CD4-positive, alpha-beta T cell (primary cell): Measurements from ENCODE around the gene NET1. TPM values are rescaled to one million over a fixed set of nuclear protein-coding genes. Genes with fewer than 3 reads are reported as not detected.

ENCODE experiments used
- ATAC-seq: fragments of 200-7000 bp; cut with Tn5 transposase; one replicate; pipeline ENCODE4 v1.10.0; 2022; ENCODE audit warnings: mild to moderate bottlenecking; ENCODE audit not compliant: poor library complexity
- CTCF ChIA-PET: fragments of 350-600 bp; sonication (Branson Sonifier 250); formaldehyde crosslinking; loops from one replicate; lab custom pipeline; 2021; ENCODE audit warnings: antibody characterized with exemption, inconsistent platforms; lab: Charles Lee
- POLR2A ChIA-PET: fragments of 350-600 bp; sonication (Branson Sonifier 250); formaldehyde crosslinking; loops from one replicate; lab custom pipeline; 2021; ENCODE audit warnings: antibody characterized with exemption, inconsistent platforms; lab: Charles Lee
- DNase-seq, 14 experiments: peaks; one replicate each; pipeline ENCODE4 v3.0.0-alpha.2; 2013 to 2020; ENCODE audit warnings: mixed read lengths in 2 of 14
- H3K27ac ChIP-seq, 2 donors: one replicate each; pipeline versions ENCODE4 v1.5.1 to v1.7.0; 2013; ENCODE audit warnings: low read length in 2 of 2, low read depth in 1 of 2, mild to moderate bottlenecking in 1 of 2
- H3K27me3 ChIP-seq, 2 experiments: 1 replicate in 1 of 2; 2 replicates in 1 of 2; pipeline versions ENCODE4 v1.6.1 to v1.7.0; 2013; ENCODE audit warnings: low read length in 2 of 2, control low read depth in 1 of 2, mild to moderate bottlenecking in 1 of 2, moderate library complexity in 1 of 2; ENCODE audit not compliant: insufficient read depth in 2 of 2, control insufficient read depth in 1 of 2
- H3K36me3 ChIP-seq: one replicate; pipeline ENCODE4 v1.6.1; 2013; ENCODE audit warnings: low read length, control low read depth; ENCODE audit not compliant: insufficient read depth
- H3K4me1 ChIP-seq: one replicate; pipeline ENCODE4 v1.6.1; 2013; ENCODE audit warnings: low read length, control low read depth; ENCODE audit not compliant: insufficient read depth
- H3K4me3 ChIP-seq: one replicate; pipeline ENCODE4 v1.5.1; 2013; ENCODE audit warnings: mild to moderate bottlenecking, low read length, moderate library complexity
- H3K9me3 ChIP-seq, 2 experiments: 1 replicate in 1 of 2; 2 replicates in 1 of 2; pipeline versions ENCODE4 v1.6.1 to v1.7.0; 2013; ENCODE audit warnings: low read length in 2 of 2, mild to moderate bottlenecking in 2 of 2, control low read depth in 1 of 2, moderate library complexity in 1 of 2; ENCODE audit not compliant: control insufficient read depth in 1 of 2, insufficient read depth in 1 of 2
- H3K27ac Mint-ChIP-seq: one replicate; pipeline ENCODE4 v1.8.0; 2020; ENCODE audit warnings: mixed read lengths
- H3K27me3 Mint-ChIP-seq: one replicate; pipeline ENCODE4 v1.8.0; 2021; ENCODE audit warnings: mixed read lengths
- H3K36me3 Mint-ChIP-seq: one replicate; pipeline ENCODE4 v1.8.0; 2021; ENCODE audit warnings: low read depth, mixed read lengths
- H3K4me1 Mint-ChIP-seq: one replicate; pipeline ENCODE4 v1.8.0; 2021; ENCODE audit warnings: low read depth, mixed read lengths
- H3K4me3 Mint-ChIP-seq: one replicate; pipeline ENCODE4 v1.8.0; 2020; ENCODE audit warnings: mild to moderate bottlenecking, mixed read lengths
- H3K9me3 Mint-ChIP-seq: one replicate; pipeline ENCODE4 v1.8.0; 2020; ENCODE audit warnings: mixed read lengths
- intact Hi-C, 2 experiments: fragments of 100-400 bp; cut with DNase I in 1 of 2; cut with micrococcal nuclease in 1 of 2; formaldehyde crosslinking; loops; one replicate each; pipeline versions ENCODE4 v1.15.1 to v1.9.0; 2023 to 2025; cut with DNase I, micrococcal nuclease
- total RNA-seq, 174 experiments: library from RNA in 2 of 174; stranded (reverse) in 2 of 174; gene quantifications; one replicate each; pipeline ENCODE4 v1.2.3 and lab custom pipeline; 2021 to 2026
- TF ChIP-seq, protein P1 (sequence below): fragments of 200-600 bp; IDR thresholded peaks from one replicate; pipeline ENCODE4 v1.8.0; 2022; ENCODE audit warnings: antibody characterized with exemption, mild to moderate bottlenecking

Gene NET1
- total RNA-seq, 2 experiments from 2014 or later: 29.0 to 30.5 TPM

DNA sequence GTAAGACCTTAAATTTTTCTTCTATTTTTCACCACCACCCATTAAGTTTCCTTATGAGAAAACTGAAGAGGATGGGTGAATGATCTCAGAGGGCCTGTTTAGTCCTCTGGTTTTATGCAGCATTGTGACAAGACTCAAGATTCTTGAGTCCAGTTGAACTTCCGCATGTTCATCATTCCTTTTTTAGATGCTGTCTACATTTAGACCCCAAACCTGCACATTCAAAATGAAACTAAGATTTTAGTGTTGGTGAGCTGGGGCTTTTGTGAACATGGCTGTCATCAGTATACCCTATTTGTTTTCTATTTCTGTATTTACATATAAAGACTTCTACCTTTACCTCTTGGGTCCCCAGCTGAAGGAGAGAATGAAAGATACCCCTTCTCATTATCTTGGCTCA is 31.1 kb downstream of the NET1 start:
- no peak for DNase-seq
- intact Hi-C loops: loop anchor here (5.0 kb wide), 2 partner anchors 164 to 429 kb away; no protein-coding TSS in a partner anchor
- no peaks in the 10 kb centered on the region for H3K36me3 ChIP-seq
- no peaks in the 10 kb centered on the region for H3K27me3 Mint-ChIP-seq
- no peak overlapping the region for H3K4me3 Mint-ChIP-seq
- ChIA-PET POLR2A (interaction anchor here (1.2 to 4.1 kb wide), 2 partner anchors 163 to 180 kb away, joined by 4 to 24 read pairs; no protein-coding TSS in a partner anchor), CTCF (interaction anchor here (8.6 kb wide), 1 partner anchor 180 kb away, joined by 116 read pairs; no protein-coding TSS in a partner anchor)
- H3K27me3 ChIP-seq: no peaks in the 10 kb centered on the region
- peaks cover 4% of the 10 kb centered on the region for H3K36me3 Mint-ChIP-seq
- H3K4me1 Mint-ChIP-seq: peaks cover 42% of the 10 kb centered on the region
- H3K4me3 ChIP-seq: no peak overlapping the region
- no peak for ATAC-seq
- no peaks in the 10 kb centered on the region for H3K9me3 ChIP-seq
- no peak overlapping the region for H3K27ac Mint-ChIP-seq
- no peak overlapping the region for H3K27ac ChIP-seq
- no peaks in the 10 kb centered on the region for H3K9me3 Mint-ChIP-seq
- peaks cover 6% of the 10 kb centered on the region for H3K4me1 ChIP-seq
- TF ChIP-seq, protein P1, sequence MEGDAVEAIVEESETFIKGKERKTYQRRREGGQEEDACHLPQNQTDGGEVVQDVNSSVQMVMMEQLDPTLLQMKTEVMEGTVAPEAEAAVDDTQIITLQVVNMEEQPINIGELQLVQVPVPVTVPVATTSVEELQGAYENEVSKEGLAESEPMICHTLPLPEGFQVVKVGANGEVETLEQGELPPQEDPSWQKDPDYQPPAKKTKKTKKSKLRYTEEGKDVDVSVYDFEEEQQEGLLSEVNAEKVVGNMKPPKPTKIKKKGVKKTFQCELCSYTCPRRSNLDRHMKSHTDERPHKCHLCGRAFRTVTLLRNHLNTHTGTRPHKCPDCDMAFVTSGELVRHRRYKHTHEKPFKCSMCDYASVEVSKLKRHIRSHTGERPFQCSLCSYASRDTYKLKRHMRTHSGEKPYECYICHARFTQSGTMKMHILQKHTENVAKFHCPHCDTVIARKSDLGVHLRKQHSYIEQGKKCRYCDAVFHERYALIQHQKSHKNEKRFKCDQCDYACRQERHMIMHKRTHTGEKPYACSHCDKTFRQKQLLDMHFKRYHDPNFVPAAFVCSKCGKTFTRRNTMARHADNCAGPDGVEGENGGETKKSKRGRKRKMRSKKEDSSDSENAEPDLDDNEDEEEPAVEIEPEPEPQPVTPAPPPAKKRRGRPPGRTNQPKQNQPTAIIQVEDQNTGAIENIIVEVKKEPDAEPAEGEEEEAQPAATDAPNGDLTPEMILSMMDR: no peak

DNA sequence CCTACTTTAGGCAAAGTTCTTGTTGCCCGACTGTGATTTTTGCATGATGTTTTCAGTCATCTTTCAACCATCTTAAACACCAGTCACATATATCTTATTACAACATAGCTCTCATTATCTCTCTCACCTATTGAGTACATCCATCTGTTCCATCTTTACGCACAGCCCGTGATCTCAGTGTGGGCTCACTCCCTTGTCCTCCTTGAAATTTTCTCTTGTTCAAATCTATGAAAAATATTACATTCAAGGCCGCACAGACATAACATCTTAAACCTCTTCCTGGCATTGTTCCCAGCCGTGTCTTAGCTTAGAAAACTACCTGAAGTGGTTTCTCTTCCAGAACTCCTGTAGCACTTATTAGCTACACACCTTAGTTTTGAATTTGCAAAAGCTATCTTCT is 32.6 kb downstream of the NET1 start:
- Histone ChIP-seq H3K4me3 (no peak overlapping the region), H3K4me1 (peaks cover 6% of the 10 kb centered on the region), H3K27ac (no peak overlapping the region), H3K9me3 (no peaks in the 10 kb centered on the region), H3K27me3 (no peaks in the 10 kb centered on the region), H3K36me3 (no peaks in the 10 kb centered on the region)
- no peaks in the 10 kb centered on the region for H3K9me3 Mint-ChIP-seq
- TF ChIP-seq, protein P1: no peak
- CTCF ChIA-PET: interaction anchor here (0.6 to 8.6 kb wide), 3 partner anchors 179 to 243 kb away, joined by 3 to 116 read pairs (median 4); no protein-coding TSS in a partner anchor
- H3K27ac Mint-ChIP-seq: no peak overlapping the region
- intact Hi-C loops: loop anchor here in 1 of 2 experiments (5.0 kb wide), 1 partner anchor 107 kb away; no protein-coding TSS in a partner anchor
- POLR2A ChIA-PET: interaction anchor here (0.7 to 0.8 kb wide), 2 partner anchors 10 to 178 kb away, joined by 3 read pairs; no protein-coding TSS in a partner anchor
- H3K4me1 Mint-ChIP-seq: peaks cover 51% of the 10 kb centered on the region
- no peak for ATAC-seq
- no peak overlapping the region for H3K4me3 Mint-ChIP-seq
- no peak for DNase-seq
- H3K27me3 Mint-ChIP-seq: no peaks in the 10 kb centered on the region
- H3K36me3 Mint-ChIP-seq: peaks cover 4% of the 10 kb centered on the region

- no peaks in the 10 kb centered on the region for H3K9me3 ChIP-seq
- H3K4me3 Mint-ChIP-seq: peak overlapping the region; percentile 98
- ChIA-PET POLR2A (interaction anchor here (0.5 to 2.9 kb wide), 24 partner anchors 8 to 631 kb away, joined by 3 to 32 read pairs (median 5); partner anchors contain the start of genes AKR1E2, GDI2 and TASOR2), CTCF (interaction anchor here (1.0 to 8.6 kb wide), 2 partner anchors 177 to 184 kb away, joined by 3 to 116 read pairs; no protein-coding TSS in a partner anchor)
- intact Hi-C loops: loop anchor here (2.0 to 5.0 kb wide), 2 partner anchors 102 to 106 kb away; no protein-coding TSS in a partner anchor
- peaks cover 6% of the 10 kb centered on the region for H3K4me1 ChIP-seq
- peak overlapping the region; percentile 56 for H3K4me3 ChIP-seq
- H3K4me1 Mint-ChIP-seq: peaks cover 52% of the 10 kb centered on the region
- H3K27me3 Mint-ChIP-seq: no peaks in the 10 kb centered on the region
- H3K36me3 ChIP-seq: no peaks in the 10 kb centered on the region
- peaks cover 4% of the 10 kb centered on the region for H3K36me3 Mint-ChIP-seq
- DNase-seq: peak; percentile 60 to 89 (median 76)
- TF ChIP-seq, protein P1: no peak
- H3K27me3 ChIP-seq: no peaks in the 10 kb centered on the region
- H3K27ac ChIP-seq: peak overlapping the region in 1 of 2 donors; percentile 43
- ATAC-seq: peak; percentile 78
- no peaks in the 10 kb centered on the region for H3K9me3 Mint-ChIP-seq
- peak overlapping the region; percentile 90 for H3K27ac Mint-ChIP-seq
Measured at GRCh38 chr10:5446390-5446926, 34.1 kb downstream of the NET1 start.
